ENCODE data around the gene VPS13A.

- TF ChIP-seq CTCF (IDR thresholded peaks at IDR 0.05; ENCODE audit: poor library complexity), result no peak
- no peak for TF ChIP-seq EZH2 (IDR thresholded peaks at IDR 0.05; ENCODE audit: borderline replicate concordance)
These were observed 45.9 kb upstream of the VPS13A start for GRCh38 chr9:77131399-77131798.
